Endothelial cell of umbilical vein (primary cell): ENCODE results near the gene HMGB3.

Experiments used
- EZH2 ChIP-seq: IDR thresholded peaks from 2 replicates; pipeline ENCODE4 v1.6.1; 2012; ENCODE audit warnings: borderline replicate concordance, low read depth, mild to moderate bottlenecking, moderate library complexity, low read length, inconsistent platforms; ENCODE audit not compliant: severe bottlenecking
- TF ChIP-seq, protein P1 (sequence below): IDR thresholded peaks from 2 replicates; pipeline ENCODE4 v1.6.1; 2011; ENCODE audit not compliant: insufficient read depth, insufficient read length
- TF ChIP-seq, protein P2 (sequence below), 2 donors: IDR thresholded peaks; 1 replicate in 1 of 2; 2 replicates in 1 of 2; pipeline ENCODE4 v1.5.1; 2011; ENCODE audit warnings: low read length in 2 of 2, mild to moderate bottlenecking in 2 of 2, moderate library complexity in 2 of 2, control low read depth in 1 of 2, inconsistent platforms in 1 of 2, low read depth in 1 of 2; ENCODE audit not compliant: insufficient read depth in 1 of 2; ENCODE audit errors: extremely low read depth in 1 of 2

DNA sequence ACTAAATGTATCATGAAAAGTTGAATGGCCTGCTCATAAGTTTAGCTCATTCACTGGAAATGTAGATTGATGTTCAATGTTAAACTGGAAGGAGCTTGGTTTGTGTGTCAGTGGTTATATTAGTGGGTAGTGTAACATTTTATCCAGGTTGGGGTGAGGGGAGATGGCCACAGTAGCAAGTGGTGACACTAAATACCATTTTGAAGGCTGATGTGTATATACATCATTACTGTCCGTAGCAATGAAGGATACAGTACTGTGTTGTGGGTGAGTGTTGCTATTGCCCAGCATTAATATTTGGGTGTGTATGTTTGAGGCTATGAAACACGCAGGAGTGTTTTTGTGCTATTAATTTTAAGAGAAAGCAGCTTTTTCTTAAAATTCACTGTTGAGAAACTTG is 6.3 kb downstream of the HMGB3 start:
- TF ChIP-seq, protein P1, sequence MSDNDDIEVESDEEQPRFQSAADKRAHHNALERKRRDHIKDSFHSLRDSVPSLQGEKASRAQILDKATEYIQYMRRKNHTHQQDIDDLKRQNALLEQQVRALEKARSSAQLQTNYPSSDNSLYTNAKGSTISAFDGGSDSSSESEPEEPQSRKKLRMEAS: no peak
- no peak for TF ChIP-seq EZH2
- TF ChIP-seq, protein P2, sequence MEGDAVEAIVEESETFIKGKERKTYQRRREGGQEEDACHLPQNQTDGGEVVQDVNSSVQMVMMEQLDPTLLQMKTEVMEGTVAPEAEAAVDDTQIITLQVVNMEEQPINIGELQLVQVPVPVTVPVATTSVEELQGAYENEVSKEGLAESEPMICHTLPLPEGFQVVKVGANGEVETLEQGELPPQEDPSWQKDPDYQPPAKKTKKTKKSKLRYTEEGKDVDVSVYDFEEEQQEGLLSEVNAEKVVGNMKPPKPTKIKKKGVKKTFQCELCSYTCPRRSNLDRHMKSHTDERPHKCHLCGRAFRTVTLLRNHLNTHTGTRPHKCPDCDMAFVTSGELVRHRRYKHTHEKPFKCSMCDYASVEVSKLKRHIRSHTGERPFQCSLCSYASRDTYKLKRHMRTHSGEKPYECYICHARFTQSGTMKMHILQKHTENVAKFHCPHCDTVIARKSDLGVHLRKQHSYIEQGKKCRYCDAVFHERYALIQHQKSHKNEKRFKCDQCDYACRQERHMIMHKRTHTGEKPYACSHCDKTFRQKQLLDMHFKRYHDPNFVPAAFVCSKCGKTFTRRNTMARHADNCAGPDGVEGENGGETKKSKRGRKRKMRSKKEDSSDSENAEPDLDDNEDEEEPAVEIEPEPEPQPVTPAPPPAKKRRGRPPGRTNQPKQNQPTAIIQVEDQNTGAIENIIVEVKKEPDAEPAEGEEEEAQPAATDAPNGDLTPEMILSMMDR (IDR thresholded peaks at IDR 0.05; ENCODE audit: extremely low read depth in 1 of 2, insufficient read depth in 1 of 2, low read depth in 1 of 2, low read length in 2 of 2): no peak
